HepG2 (cell line): Measurements from ENCODE around the gene SPRED2. TPM values are rescaled to one million over a fixed set of nuclear protein-coding genes. Genes with fewer than 3 reads are reported as not detected.
A peak's percentile ranks its signal among the peaks of the same experiment; 100 is the strongest.

Experiments used
- ATAC-seq: fragments of 200-7000 bp; cut with Tn5 transposase; 3 replicates; pipeline ENCODE4 v1.9.1; 2020; ENCODE audit warnings: mild to moderate bottlenecking, moderate library complexity
- BruUV-seq: library from RNA; stranded (reverse); fragments of 400-500 nt; replicated peaks from 2 replicates; lab custom pipeline; 2021; lab: Mats Ljungman, UMichigan
- CTCF ChIA-PET: fragments of 300-600 bp; formaldehyde crosslinking; extraction: SDS; loops from one replicate; lab custom pipeline; 2021; ENCODE audit warnings: low total read pairs, inconsistent platforms, low intra/inter-chr PET ratio; lab: Yijun Ruan, JAX
- POLR2A ChIA-PET: fragments of 350-600 bp; sonication (Branson Sonifier 250); formaldehyde crosslinking; loops from one replicate; lab custom pipeline; 2020; ENCODE audit warnings: antibody characterized with exemption, inconsistent platforms; lab: Yijun Ruan, JAX
- DNase-seq: peaks from one replicate; pipeline ENCODE4 v3.0.0-alpha.2; 2015; ENCODE audit warnings: low spot score
- FAIRE-seq: peaks from 3 replicates; lab custom pipeline; 2011; peaks lifted over from hg19 to GRCh38; lab: Jason Lieb, UNC
- H2AFZ ChIP-seq: one replicate; pipeline ENCODE4 v1.6.1; 2011; ENCODE audit warnings: low read length, inconsistent platforms
- H3K27ac ChIP-seq: fragments of 300-600 bp; 3 replicates; pipeline ENCODE4 v1.8.0; 2011; ENCODE audit warnings: mixed run types, mild to moderate bottlenecking, mixed read lengths, low read length, inconsistent platforms; ENCODE audit not compliant: insufficient read depth; ENCODE audit errors: extremely low read length
- H3K27me3 ChIP-seq, 2 experiments: fragments of 200-600 bp in 1 of 2; 2 replicates in 1 of 2; 3 replicates in 1 of 2; pipeline versions ENCODE4 v1.6.0 to v1.8.0; 2011; ENCODE audit warnings: low read length in 2 of 2, mild to moderate bottlenecking in 2 of 2, moderate library complexity in 2 of 2, inconsistent platforms in 1 of 2; ENCODE audit not compliant: insufficient read depth in 2 of 2, control insufficient read depth in 1 of 2
- H3K36me3 ChIP-seq, 2 experiments: fragments of 200-600 bp in 1 of 2; replicated peaks in 1 of 2; 2 replicates in 1 of 2; 3 replicates in 1 of 2; pipeline versions ENCODE4 v1.5.1 to v1.8.0; 2011; ENCODE audit warnings: low read length in 2 of 2, inconsistent platforms in 1 of 2; ENCODE audit not compliant: insufficient read depth in 2 of 2, control insufficient read depth in 1 of 2
- H3K4me1 ChIP-seq: 2 replicates; pipeline ENCODE4 v1.5.1; 2012; ENCODE audit warnings: low read length, inconsistent platforms; ENCODE audit not compliant: insufficient read depth
- H3K4me2 ChIP-seq: 2 replicates; pipeline ENCODE4 v1.6.0; 2011; ENCODE audit warnings: low read depth, low read length, inconsistent platforms
- H3K4me3 ChIP-seq, 3 experiments: fragments of 200-600 bp in 1 of 3; sonication (generic), shearing (Covaris generic) in 1 of 3; replicated peaks in 1 of 3; 2 replicates each; pipeline ENCODE4 v1.5.1; 2011 to 2016; ENCODE audit warnings: low read length in 3 of 3, inconsistent platforms in 2 of 3, low read depth in 2 of 3, mild to moderate bottlenecking in 2 of 3, control low read depth in 1 of 3, mixed read lengths in 1 of 3; ENCODE audit not compliant: insufficient read depth in 1 of 3
- H3K79me2 ChIP-seq: one replicate; pipeline ENCODE4 v1.6.1; 2011; ENCODE audit warnings: low read length, inconsistent platforms; ENCODE audit not compliant: insufficient read depth
- H3K9ac ChIP-seq: 2 replicates; pipeline ENCODE4 v1.6.0; 2011; ENCODE audit warnings: mild to moderate bottlenecking, low read depth, low read length, inconsistent platforms; ENCODE audit not compliant: insufficient read depth
- H3K9me3 ChIP-seq: 2 replicates; pipeline ENCODE4 v1.5.1; 2012; ENCODE audit warnings: mild to moderate bottlenecking, low read length
- H4K20me1 ChIP-seq: 2 replicates; pipeline ENCODE4 v1.6.0; 2011; ENCODE audit warnings: inconsistent platforms, mild to moderate bottlenecking, low read length, moderate library complexity; ENCODE audit not compliant: insufficient read depth
- CREM ChIP-seq, 2 experiments: sonication (generic) in 1 of 2; formaldehyde crosslinking in 1 of 2; IDR thresholded peaks; 2 replicates each; pipeline versions ENCODE4 v1.4.0 to v1.6.1; 2016 to 2020; ENCODE audit warnings: antibody characterized with exemption in 1 of 2, mild to moderate bottlenecking in 1 of 2, missing genetic modification reagents in 1 of 2
- FOXA1 ChIP-seq, 2 experiments: fragments of 450-650 bp in 1 of 2; sonication (generic) in 1 of 2; formaldehyde crosslinking in 1 of 2; IDR thresholded peaks; 2 replicates each; pipeline versions ENCODE4 v1.4.0 to v1.6.1; 2016 to 2020; ENCODE audit warnings: missing genetic modification reagents in 1 of 2
- HNRNPK ChIP-seq: fragments of 200-400 bp; formaldehyde crosslinking; IDR thresholded peaks from 2 replicates; pipeline ENCODE4 v1.6.1; 2018; ENCODE audit warnings: low read length, low read depth, moderate library complexity, mild to moderate bottlenecking; ENCODE audit not compliant: poor library complexity, severe bottlenecking
- HNRNPUL1 ChIP-seq: fragments of 200-400 bp; formaldehyde crosslinking; IDR thresholded peaks from 2 replicates; pipeline ENCODE4 v1.6.1; 2017; ENCODE audit warnings: low read depth, mild to moderate bottlenecking, low read length, moderate library complexity
- NCOA2 ChIP-seq: sonication (generic); formaldehyde crosslinking; IDR thresholded peaks from 2 replicates; pipeline ENCODE4 v1.8.0; 2022; ENCODE audit warnings: inconsistent platforms
- PCBP2 ChIP-seq: fragments of 200-400 bp; formaldehyde crosslinking; optimal IDR thresholded peaks from 2 replicates; pipeline ENCODE3; 2018; ENCODE audit warnings: low read length, low read depth; ENCODE audit not compliant: poor library complexity, severe bottlenecking
- PLRG1 ChIP-seq: fragments of 450-650 bp; conservative IDR thresholded peaks from 2 replicates; pipeline ENCODE4 v1.6.1; 2016
- ZNF101 ChIP-seq: sonication (generic); formaldehyde crosslinking; IDR thresholded peaks from 2 replicates; pipeline ENCODE4 v1.4.0; 2020; ENCODE audit warnings: mild to moderate bottlenecking, low read depth, missing genetic modification reagents, borderline replicate concordance
- WGBS: methylation state at CpG from one replicate; pipeline ENCODE4 v1.1.6; 2017; ENCODE audit warnings: low lambda C conversion rate; 5-methylcytosine and 5-hydroxymethylcytosine counted together
- in situ Hi-C: cut with HindIII; loops from 2 replicates; pipeline ENCODE4 v1.10.0; 2017; ENCODE audit warnings: low pct_unique_long_range_greater_than_20kb; ENCODE audit not compliant: extremely low pct_ligation_motif_present
- intact Hi-C: fragments of 100-400 bp; cut with micrococcal nuclease; formaldehyde crosslinking; loops from one replicate; pipeline ENCODE4 v1.10.0; 2022; ENCODE audit not compliant: unreplicated experiment
- polyA plus RNA-seq, 8 experiments: library from polyadenylated mRNA; depleted of rRNA in 3 of 8; stranded (reverse) in 7 of 8; unstranded in 1 of 8; fragments of >200 nt; fragmentation: Illumina TruSeq in 4 of 8; extraction: Trizol in 4 of 8; gene quantifications; 2 replicates each; pipeline versions ENCODE4 v1.2.1 to v1.2.3, GENCODE V29; 2011 to 2016; ENCODE audit warnings: low read depth in 4 of 8, missing spikeins in 1 of 8, mixed read lengths in 1 of 8; ENCODE audit not compliant: insufficient read depth in 1 of 8
- total RNA-seq, 5 experiments: library from RNA; depleted of rRNA; stranded (reverse); fragments of >200 nt; fragmentation: Illumina TruSeq; extraction: Trizol; gene quantifications; 2 replicates each; pipeline ENCODE4 v1.2.3, GENCODE V29; 2016; ENCODE audit warnings: low read depth in 1 of 5
- TF ChIP-seq, protein P1 (sequence below): sonication (generic); IDR thresholded peaks from 2 replicates; pipeline ENCODE4 v1.6.1; 2016; ENCODE audit warnings: low read depth, borderline replicate concordance

The SPRED2 gene
- total and polyA plus RNA-seq, 2 of the 13 experiments (the other 11 are each of a cell fraction or from before 2014, with no cell fraction given), result 13.0 to 37.0 TPM

DNA sequence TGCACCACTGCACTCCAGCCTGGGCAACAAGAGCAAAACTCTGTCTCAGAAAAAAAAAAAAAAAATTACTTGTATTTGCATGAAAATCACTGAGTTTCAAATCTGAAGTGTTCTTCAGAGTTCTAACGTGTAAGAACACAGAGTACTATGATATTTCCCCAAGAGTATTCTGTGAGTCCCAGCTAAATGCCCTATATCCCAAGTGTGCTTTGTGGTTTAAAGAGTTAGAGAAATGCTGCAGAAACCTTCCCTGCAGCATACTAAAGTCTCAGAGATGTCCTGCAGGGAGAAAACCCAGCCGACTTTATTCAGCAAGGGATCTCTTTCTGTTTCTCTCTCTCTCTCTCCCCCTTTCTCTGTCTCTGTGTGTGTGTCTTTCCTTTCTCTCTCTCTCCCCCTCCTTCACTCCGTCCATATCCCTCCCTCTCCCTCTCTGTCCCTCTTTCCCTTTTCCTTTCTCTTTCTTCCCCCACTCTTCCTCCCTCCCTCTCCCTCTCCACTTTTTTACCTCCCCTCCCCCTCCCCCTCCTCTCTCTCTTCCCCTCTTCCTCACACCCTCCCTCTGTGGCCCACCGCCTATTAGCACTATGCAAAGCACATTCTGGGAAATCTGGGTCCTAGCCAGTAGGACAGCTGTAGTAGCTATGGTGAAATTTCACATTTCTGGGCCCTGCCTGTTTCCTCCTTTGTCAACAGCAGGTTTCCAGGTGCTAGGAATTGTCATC is 150.6 kb downstream of the SPRED2 start:
- ChIA-PET CTCF (no interaction called here), POLR2A (no interaction called here)
- intact Hi-C loops (loop anchor here (5.0 kb wide), 1 partner anchor 271 kb away; no protein-coding TSS in a partner anchor), in situ Hi-C loops (no loop called here)
- Histone ChIP-seq H3K79me2 (no peaks in the 10 kb centered on the region), H3K27ac (no peak overlapping the region), H3K4me2 (peak overlapping the region; percentile 51), H3K36me3 (no peaks in the 10 kb centered on the region), H4K20me1 (no peaks in the 10 kb centered on the region), H3K9me3 (no peaks in the 10 kb centered on the region), H3K4me1 (peaks cover 30% of the 10 kb centered on the region), H2AFZ (no peak overlapping the region), H3K9ac (no peak overlapping the region), H3K27me3 (no peaks in the 10 kb centered on the region; a peak in 1 of 5 replicates), H3K4me3 (no peak overlapping the region)
- WGBS, result 4% methylated on average over 4 of the region's 4 CpGs
- TF ChIP-seq NCOA2 (CRISPR knock-in tag) (no peak), PCBP2 (peak; percentile 60), CREM (IDR thresholded peaks at IDR 0.05) (no peak), CREM (CRISPR knock-in tag; IDR thresholded peaks at IDR 0.05) (no peak), HNRNPUL1 (no peak), PLRG1 (no peak), FOXA1 (IDR thresholded peaks at IDR 0.05) (no peak), FOXA1 (CRISPR knock-in tag; IDR thresholded peaks at IDR 0.05) (0 out of 2 replicates have a peak, but pooled peaks have one; percentile 42), HNRNPK (peak; percentile 95), ZNF101 (CRISPR knock-in tag) (no peak)
- TF ChIP-seq, protein P1, sequence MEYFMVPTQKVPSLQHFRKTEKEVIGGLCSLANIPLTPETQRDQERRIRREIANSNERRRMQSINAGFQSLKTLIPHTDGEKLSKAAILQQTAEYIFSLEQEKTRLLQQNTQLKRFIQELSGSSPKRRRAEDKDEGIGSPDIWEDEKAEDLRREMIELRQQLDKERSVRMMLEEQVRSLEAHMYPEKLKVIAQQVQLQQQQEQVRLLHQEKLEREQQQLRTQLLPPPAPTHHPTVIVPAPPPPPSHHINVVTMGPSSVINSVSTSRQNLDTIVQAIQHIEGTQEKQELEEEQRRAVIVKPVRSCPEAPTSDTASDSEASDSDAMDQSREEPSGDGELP, result peak; percentile 40
- peak; percentile 55 for ATAC-seq
- FAIRE-seq, result no peak
- BruUV-seq, result no TSS peak
- no peak for DNase-seq
